NCI-H82 (cell line): Measurements from ENCODE around the gene FBXL5.

Experiments
- DNase-seq: peaks from one replicate; lab custom pipeline; 2025; lab: John Stamatoyannopoulos, UW

The FBXL5 gene

GRCh38 chr4:15557786-15558550, 97.2 kb downstream of the FBXL5 start:
- no peak for DNase-seq

DNA sequence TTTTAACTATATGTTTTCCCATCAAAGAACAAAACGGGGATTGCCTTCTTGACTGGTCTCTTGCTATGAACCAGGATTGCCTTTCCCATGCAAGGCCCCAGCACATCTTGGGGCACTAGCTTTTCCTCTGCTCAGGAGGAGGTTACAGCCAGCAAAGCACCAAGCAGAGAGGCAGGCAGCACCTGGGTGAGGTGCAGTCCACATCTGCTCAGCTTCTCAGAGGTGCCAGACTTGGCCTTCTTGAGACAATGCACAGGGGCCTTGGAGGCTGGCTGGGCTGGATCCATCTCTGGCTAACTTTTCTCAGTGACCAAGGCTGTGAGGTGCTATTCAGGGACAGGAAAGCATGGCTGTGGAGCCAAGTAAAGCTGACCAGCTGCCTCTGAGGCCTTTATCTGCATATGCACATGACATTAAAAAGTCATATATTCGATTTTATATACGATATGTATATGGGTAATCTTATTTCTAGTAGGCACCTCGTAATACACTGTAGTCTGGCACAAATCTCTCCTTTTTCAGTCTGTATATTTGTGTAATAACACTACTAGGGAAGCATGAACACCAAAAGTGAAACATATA, 98.6 kb downstream of the FBXL5 start:
- DNase-seq: no peak
